Esophagus squamous epithelium (tissue), 5 donors: ENCODE data around the gene RNASE9. TPM values are rescaled to one million over a fixed set of nuclear protein-coding genes. Genes with fewer than 3 reads are reported as not detected.

ENCODE experiments used
- DNase-seq: peaks from one replicate; lab custom pipeline; 2025; lab: John Stamatoyannopoulos, UW
- H3K27ac ChIP-seq, 4 donors: fragments of 200-600 bp; sonication (generic); one replicate each; pipeline ENCODE4 v1.5.1; 2016 to 2019; ENCODE audit warnings: mild to moderate bottlenecking in 1 of 4
- H3K27me3 ChIP-seq, 4 donors: fragments of 200-600 bp; sonication (generic); 1 replicate in 3 of 4; 2 replicates in 1 of 4; pipeline versions ENCODE4 v1.5.1 to v1.6.0; 2017 to 2021; ENCODE audit warnings: antibody characterized with exemption in 1 of 4
- H3K36me3 ChIP-seq, 3 donors: fragments of 200-600 bp; sonication (generic); one replicate each; pipeline ENCODE4 v1.5.1; 2016 to 2019
- H3K4me1 ChIP-seq, 3 donors: fragments of 200-600 bp; sonication (generic); one replicate each; pipeline ENCODE4 v1.5.1; 2017 to 2019
- H3K4me3 ChIP-seq, 4 donors: fragments of 200-600 bp; sonication (generic); 1 replicate in 3 of 4; 2 replicates in 1 of 4; pipeline ENCODE4 v1.5.1; 2016 to 2019; ENCODE audit warnings: mild to moderate bottlenecking in 2 of 4, moderate library complexity in 1 of 4
- H3K9me3 ChIP-seq, 3 donors: fragments of 200-600 bp; sonication (generic); one replicate each; pipeline ENCODE4 v1.5.1; 2016 to 2019
- CTCF ChIP-seq, 6 experiments: fragments of 450-650 bp in 4 of 6; fragments of 200-600 bp in 2 of 6; sonication (generic) in 2 of 6; IDR thresholded peaks; one replicate each; pipeline ENCODE4 v1.5.1; 2016 to 2019; ENCODE audit warnings: antibody characterized with exemption in 6 of 6, mild to moderate bottlenecking in 4 of 6, moderate library complexity in 4 of 6
- POLR2A ChIP-seq, 4 donors: fragments of 450-650 bp; IDR thresholded peaks; one replicate each; pipeline ENCODE4 v1.6.1; 2017; ENCODE audit warnings: antibody characterized with exemption in 4 of 4, mild to moderate bottlenecking in 4 of 4, moderate library complexity in 3 of 4
- WGBS, 2 donors: methylation state at CpG; one replicate each; pipeline ENCODE4 v1.1.5; 2018; 5-methylcytosine and 5-hydroxymethylcytosine counted together
- intact Hi-C: fragments of 100-400 bp; cut with DNase I; formaldehyde crosslinking; loops from one replicate; pipeline ENCODE4 v1.15.0; 2022
- total RNA-seq, 4 donors: library from RNA; depleted of rRNA; stranded (reverse); fragments of >200 nt; gene quantifications; one replicate each; pipeline ENCODE4 v1.1.0, GENCODE V29; 2016
- donor health status: DM: yes; HTN: yes; CAD: no.

Gene RNASE9
- total RNA-seq, 4 donors from 2014 or later: not detected

GRCh38 chr14:20587489-20588154, 26.8 kb upstream of the RNASE9 start, which contains the start of gene RNASE11:
RNASE11 (minus strand) TSS chr14:20588001.
- Histone ChIP-seq H3K4me1 (no peaks in the 10 kb centered on the region), H3K27ac (no peak within 1 kb of the TSS), H3K9me3 (no peaks in the 10 kb centered on the region), H3K36me3 (no peaks in the 10 kb centered on the region), H3K4me3 (no peak within 1 kb of the TSS), H3K27me3 (peaks cover 0 to 4% (median 0%) of the 10 kb centered on the region in 4 donors)
- TF ChIP-seq CTCF (IDR thresholded peaks at IDR 0.05): no peak
- TF ChIP-seq POLR2A (IDR thresholded peaks at IDR 0.05): no peak
- 79 to 81% methylated on average over 6 of the region's 6 CpGs for WGBS, 2 donors
- intact Hi-C loops: no loop called here
- DNase-seq: no peak

- intact Hi-C loops: no loop called here
- no peak for DNase-seq
- WGBS, 2 donors: 44 to 54% methylated on average over 5 of the region's 5 CpGs
- TF ChIP-seq POLR2A (IDR thresholded peaks at IDR 0.05) (no peak), CTCF (IDR thresholded peaks at IDR 0.05) (no peak)
- peaks cover 0 to 4% (median 0%) of the 10 kb centered on the region in 4 donors for H3K27me3 ChIP-seq
- no peaks in the 10 kb centered on the region for H3K4me1 ChIP-seq
- H3K4me3 ChIP-seq: no peak overlapping the region
- no peaks in the 10 kb centered on the region for H3K9me3 ChIP-seq
- H3K36me3 ChIP-seq: no peaks in the 10 kb centered on the region
- H3K27ac ChIP-seq: no peak overlapping the region
Measured at GRCh38 chr14:20583908-20584307, 23.1 kb upstream of the RNASE9 start.

- intact Hi-C loops: no loop called here
- Histone ChIP-seq H3K4me1 (no peaks in the 10 kb centered on the region), H3K27ac (no peak overlapping the region), H3K4me3 (no peak overlapping the region), H3K9me3 (no peaks in the 10 kb centered on the region), H3K36me3 (no peaks in the 10 kb centered on the region), H3K27me3 (peaks cover 0 to 4% (median 0%) of the 10 kb centered on the region in 4 donors)
- TF ChIP-seq CTCF (IDR thresholded peaks at IDR 0.05) (no peak), POLR2A (IDR thresholded peaks at IDR 0.05) (no peak)
- DNase-seq: no peak
Measured at GRCh38 chr14:20583142-20583541, 22.3 kb upstream of the RNASE9 start.

- no peak for DNase-seq
- intact Hi-C loops: no loop called here
- no peaks in the 10 kb centered on the region for H3K9me3 ChIP-seq
- 54 to 66% methylated on average over 4 of the region's 4 CpGs for WGBS, 2 donors
- peaks cover 0 to 4% (median 0%) of the 10 kb centered on the region in 4 donors for H3K27me3 ChIP-seq
- no peak overlapping the region for H3K4me3 ChIP-seq
- no peak overlapping the region for H3K27ac ChIP-seq
- H3K36me3 ChIP-seq: no peaks in the 10 kb centered on the region
- no peaks in the 10 kb centered on the region for H3K4me1 ChIP-seq
- TF ChIP-seq POLR2A (IDR thresholded peaks at IDR 0.05): no peak
- no peak for TF ChIP-seq CTCF (IDR thresholded peaks at IDR 0.05)
Measured at GRCh38 chr14:20580242-20580641, 19.4 kb upstream of the RNASE9 start.

- TF ChIP-seq POLR2A (IDR thresholded peaks at IDR 0.05) (no peak), CTCF (IDR thresholded peaks at IDR 0.05) (no peak)
- Histone ChIP-seq H3K4me1 (no peaks in the 10 kb centered on the region), H3K27me3 (peaks cover 0 to 4% (median 0%) of the 10 kb centered on the region in 4 donors), H3K9me3 (no peaks in the 10 kb centered on the region), H3K4me3 (no peak overlapping the region), H3K36me3 (no peaks in the 10 kb centered on the region), H3K27ac (no peak overlapping the region)
- DNase-seq: no peak
- 67 to 69% methylated on average over 11 to 13 of the region's 14 CpGs for WGBS, 2 donors
- intact Hi-C loops: no loop called here
Measured at GRCh38 chr14:20578784-20579502, 18.1 kb upstream of the RNASE9 start.
